ENCODE data around the gene TMEM214. TPM values are rescaled to one million over a fixed set of nuclear protein-coding genes. Genes with fewer than 3 reads are reported as not detected.

Gene TMEM214
- total RNA-seq, 1 donor from 2014 or later = 68.0 TPM

GRCh38 chr2:27042985-27043634 lies 10.3 kb downstream of the TMEM214 start:
- Histone ChIP-seq H3K9me3 (no peaks in the 10 kb centered on the region), H3K36me3 (peaks cover 35% of the 10 kb centered on the region), H3K4me1 (no peaks in the 10 kb centered on the region), H3K27ac (no peak overlapping the region), H3K4me3 (no peak overlapping the region), H3K27me3 (no peaks in the 10 kb centered on the region)
- ATAC-seq (no peak), DNase-seq (no peak)
- no peak for TF ChIP-seq CTCF (IDR thresholded peaks at IDR 0.05)
- intact Hi-C loops (cut with DNase I) = no loop called here

DNA sequence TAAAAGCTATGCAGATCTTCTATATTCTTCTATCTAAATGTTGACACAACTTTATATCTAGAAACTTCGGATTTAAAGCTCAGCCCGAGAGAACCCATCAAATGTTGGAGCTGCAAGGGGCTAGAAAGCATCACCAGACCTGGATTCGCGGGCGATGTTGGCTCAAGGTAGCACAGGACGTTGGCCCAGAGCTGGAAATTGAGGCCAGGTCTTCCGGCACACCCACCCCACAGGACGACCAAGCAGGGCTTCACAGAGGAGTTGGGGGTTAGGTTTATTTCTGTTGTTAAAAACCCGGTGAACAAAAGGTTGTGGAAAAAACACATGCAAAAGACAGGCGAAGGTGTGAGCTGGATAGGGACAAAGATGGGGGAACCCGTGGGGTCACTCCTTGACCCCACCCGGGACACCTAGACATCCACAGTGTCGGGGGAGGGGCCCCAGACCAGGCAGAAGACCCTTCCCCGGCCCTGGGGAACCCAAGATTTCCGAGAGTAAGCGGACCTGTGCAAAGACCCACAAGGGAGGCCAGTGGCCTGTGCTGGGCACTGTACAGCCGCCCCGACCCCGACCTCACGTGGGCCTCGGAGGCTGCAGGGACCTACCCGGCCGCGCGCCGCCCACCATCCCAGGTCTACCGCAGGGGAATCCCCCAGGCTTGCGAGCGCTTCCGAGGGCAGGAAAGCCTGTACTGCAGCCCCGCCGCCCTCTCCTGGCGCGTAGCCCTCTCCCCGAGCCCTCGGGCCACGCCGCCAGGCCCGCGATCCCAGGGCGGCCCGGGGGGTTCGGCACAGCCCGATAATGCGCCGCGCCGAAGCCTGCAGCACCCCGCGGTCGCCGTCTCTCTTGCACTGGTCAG lies 16.9 kb downstream of the TMEM214 start:
- peak; percentile 40 for ATAC-seq
- Histone ChIP-seq H3K4me1 (peaks cover 13% of the 10 kb centered on the region), H3K9me3 (no peaks in the 10 kb centered on the region), H3K27me3 (no peaks in the 10 kb centered on the region), H3K27ac (peak overlapping the region; percentile 78), H3K4me3 (peak overlapping the region; percentile 85), H3K36me3 (peaks cover 15% of the 10 kb centered on the region)
- intact Hi-C loops (cut with DNase I) = no loop called here
- TF ChIP-seq CTCF (IDR thresholded peaks at IDR 0.05) = no peak
- peak; percentile 82 for DNase-seq

DNA sequence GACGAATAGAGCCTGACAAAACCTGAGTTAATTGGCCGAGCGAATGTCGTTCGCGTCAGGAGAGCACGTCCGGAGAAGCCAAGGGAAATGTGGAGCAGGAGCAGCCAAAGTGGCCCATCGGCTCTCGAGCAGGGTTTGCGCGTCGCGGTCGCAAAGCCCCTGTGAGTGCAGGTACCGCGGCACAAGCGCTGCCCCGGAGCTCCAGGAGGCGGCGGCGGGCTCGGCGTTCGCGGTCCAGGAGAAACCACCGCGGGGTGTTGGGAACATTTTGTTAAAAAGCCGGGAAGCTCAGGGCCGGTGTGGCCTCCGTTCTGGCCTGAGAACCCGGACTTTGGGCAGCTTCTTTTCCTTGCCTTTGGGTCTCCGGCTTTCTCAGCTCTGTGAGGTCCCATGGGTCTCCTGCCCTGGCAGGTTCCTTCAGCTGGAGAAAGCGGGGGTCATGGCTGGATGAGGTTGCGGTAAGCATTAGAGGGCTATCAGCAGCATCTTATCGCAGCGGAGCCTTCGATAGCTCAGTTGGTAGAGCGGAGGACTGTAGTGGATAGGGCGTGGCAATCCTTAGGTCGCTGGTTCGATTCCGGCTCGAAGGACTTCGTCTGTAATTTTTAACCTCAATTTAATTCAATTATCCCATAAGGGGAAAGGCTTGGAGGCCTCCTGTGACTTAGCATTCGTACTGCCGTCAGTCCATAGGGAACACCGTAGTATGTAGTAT lies 17.7 kb downstream of the TMEM214 start:
- intact Hi-C loops (cut with DNase I) = no loop called here

GRCh38 chr2:27050996-27051901 lies 18.5 kb downstream of the TMEM214 start, which contains the start of gene AGBL5:
AGBL5 (plus strand) TSS chr2:27051668; CDS start chr2:27052959, 1,291 bp downstream.
- Histone ChIP-seq H3K4me3 (peak within 1 kb of the TSS; percentile 85), H3K27ac (peak within 1 kb of the TSS; percentile 78), H3K4me1 (peaks cover 13% of the 10 kb centered on the region), H3K27me3 (no peaks in the 10 kb centered on the region), H3K9me3 (no peaks in the 10 kb centered on the region), H3K36me3 (peaks cover 31% of the 10 kb centered on the region)
- DNase-seq (peak; percentile 97), ATAC-seq (peak; percentile 89)
- intact Hi-C loops (cut with DNase I) = no loop called here
- TF ChIP-seq CTCF (IDR thresholded peaks at IDR 0.05) = no peak

More for the DNA sequence above, 17.7 kb downstream of the TMEM214 start:
- Histone ChIP-seq H3K4me1 (peaks cover 13% of the 10 kb centered on the region), H3K27me3 (no peaks in the 10 kb centered on the region), H3K27ac (peak overlapping the region; percentile 78), H3K4me3 (peak overlapping the region; percentile 85), H3K9me3 (no peaks in the 10 kb centered on the region), H3K36me3 (peaks cover 23% of the 10 kb centered on the region)
- DNase-seq (peak; percentile 89), ATAC-seq (peak; percentile 79)
- peak; percentile 46 for TF ChIP-seq CTCF (IDR thresholded peaks at IDR 0.05)

Measured in upper lobe of right lung (tissue), 1 donor.